ENCODE data around the gene AKAP8L.
"Not testable (repeated sequence)": the region's sequence is repeated elsewhere in the genome, so short reads cannot be mapped to it uniquely, and the experiment has no call there.

The AKAP8L gene

GRCh38 chr19:15335992-15336391 lies 82.8 kb downstream of the AKAP8L start:
- Mint-ChIP-seq H3K4me3 (peak overlapping the region in 1 of 2 donors; percentile 29), H3K4me1 (peaks cover 21% of the 10 kb centered on the region), H3K27ac (peak overlapping the region in 1 of 2 donors; percentile 19)
- not testable (repeated sequence) for H3K9me3 Mint-ChIP-seq, ATAC-seq, DNase-seq, H3K27me3 Mint-ChIP-seq

- peak within 1 kb of the TSS; percentile 90 to 98 for H3K4me3 Mint-ChIP-seq
- no peaks in the 10 kb centered on the region for H3K9me3 Mint-ChIP-seq
- H3K27me3 Mint-ChIP-seq: no peaks in the 10 kb centered on the region
- H3K4me1 Mint-ChIP-seq: peaks cover 51% of the 10 kb centered on the region
- DNase-seq (peak; percentile 79 to 80), ATAC-seq (peak; percentile 78)
- peak within 1 kb of the TSS; percentile 98 for H3K27ac Mint-ChIP-seq
Measured at GRCh38 chr19:15332311-15332996, 86.3 kb downstream of the AKAP8L start, which contains the start of gene BRD4. Gene BRD4 (minus strand): TSS chr19:15332539. CDS start chr19:15273099, 59,440 bp downstream.

DNA sequence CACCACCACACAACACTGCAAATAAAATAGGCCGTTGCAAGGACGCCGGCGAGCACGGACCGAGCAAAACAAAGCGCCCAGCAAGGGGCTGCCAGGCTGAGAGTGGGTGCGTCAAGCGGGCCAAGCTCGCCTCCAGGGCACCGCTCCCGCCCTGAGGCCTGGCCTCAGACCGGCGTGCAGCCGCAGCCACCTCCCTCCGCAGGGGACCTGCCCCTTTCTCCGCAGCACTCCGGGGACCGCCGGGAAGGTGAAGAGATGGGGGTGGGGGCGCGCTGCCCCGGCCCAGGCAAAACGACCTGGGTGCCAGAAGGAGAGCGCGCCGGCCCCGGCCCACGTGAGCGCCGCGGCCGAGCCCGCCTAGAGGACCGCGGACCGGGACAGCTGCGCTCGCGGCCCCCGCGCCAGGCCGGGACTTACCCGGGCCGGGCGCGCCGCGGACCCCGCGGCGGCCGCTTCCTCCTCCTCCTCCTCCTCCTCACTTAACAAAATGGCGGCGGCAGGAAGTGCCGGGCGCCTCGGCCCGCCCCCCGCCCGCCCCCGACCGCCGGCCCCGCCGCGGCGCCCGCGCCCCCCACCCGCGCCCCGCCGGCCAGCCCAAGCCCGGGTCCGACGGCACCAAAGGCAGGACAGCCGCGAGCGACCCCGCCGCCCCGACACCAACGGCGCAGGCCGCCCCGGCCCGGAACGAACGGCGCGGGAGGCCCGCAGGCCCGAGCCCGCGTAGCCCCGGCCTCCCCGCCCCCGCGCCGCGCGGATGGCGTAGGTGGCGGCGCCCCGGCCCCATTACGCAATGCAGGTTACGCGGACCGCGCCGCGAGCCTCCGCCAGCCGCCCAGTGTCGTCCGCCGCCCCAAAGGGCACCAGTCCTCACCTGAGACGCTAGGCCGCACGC lies 87.1 kb downstream of the AKAP8L start:
- peak; percentile 73 for ATAC-seq
- Mint-ChIP-seq H3K27ac (peak overlapping the region; percentile 96 to 98), H3K4me3 (peak overlapping the region; percentile 88 to 90), H3K4me1 (peaks cover 59% of the 10 kb centered on the region), H3K9me3 (no peaks in the 10 kb centered on the region), H3K27me3 (no peaks in the 10 kb centered on the region)
- DNase-seq: peak; percentile 78 to 79

DNA sequence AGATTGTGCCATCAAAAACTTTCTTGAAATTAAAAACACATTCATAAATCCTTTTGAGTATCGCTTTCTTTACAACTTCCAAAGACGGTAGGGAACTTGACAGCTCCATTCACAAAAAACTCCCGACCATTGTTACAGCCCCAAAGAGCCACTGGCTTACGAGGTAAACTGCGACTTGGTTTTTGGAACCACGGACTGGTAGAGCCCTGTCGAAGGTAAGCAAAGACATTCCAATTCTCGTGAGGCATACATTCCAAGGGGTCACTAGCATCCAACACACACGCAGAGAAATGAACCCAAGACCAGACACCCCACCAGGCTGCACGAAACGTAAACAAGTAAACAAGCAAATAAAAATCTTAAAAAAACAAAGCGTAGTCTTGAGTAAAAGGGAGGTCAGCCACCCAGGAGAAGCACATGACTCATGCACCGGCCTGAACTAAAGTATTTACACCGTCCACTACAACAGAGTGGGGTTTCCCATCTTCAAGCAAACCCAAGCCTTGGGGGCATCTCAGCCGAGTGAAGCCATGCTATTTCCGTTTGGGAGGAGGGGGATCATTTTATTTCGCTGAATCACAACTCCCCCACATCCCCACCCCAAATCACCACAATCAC lies 87.9 kb downstream of the AKAP8L start:
- H3K27me3 Mint-ChIP-seq: no peaks in the 10 kb centered on the region
- DNase-seq (no peak), ATAC-seq (peak; percentile 16)
- H3K4me1 Mint-ChIP-seq: peaks cover 64% of the 10 kb centered on the region
- H3K4me3 Mint-ChIP-seq: peak overlapping the region; percentile 88 to 90
- H3K27ac Mint-ChIP-seq: peak overlapping the region; percentile 96 to 98
- no peaks in the 10 kb centered on the region for H3K9me3 Mint-ChIP-seq

Data from stimulated activated naive CD8-positive, alpha-beta T cell treated with anti-CD3 and anti-CD28 coated beads, Interleukin-15, amount 100 ng/mL, for 72 hours (primary cell).